GM12873 (cell line): ENCODE results near the gene ULBP2.
A peak's percentile ranks its signal among the peaks of the same experiment; 100 is the strongest.

Experiments
- TF ChIP-seq, protein P1 (sequence below): IDR thresholded peaks from 2 replicates; pipeline ENCODE4 v1.5.1; 2012; ENCODE audit warnings: low read depth, mild to moderate bottlenecking, moderate library complexity, low read length, control low read depth; ENCODE audit not compliant: insufficient read depth; ENCODE audit errors: missing control alignments

Gene ULBP2

DNA sequence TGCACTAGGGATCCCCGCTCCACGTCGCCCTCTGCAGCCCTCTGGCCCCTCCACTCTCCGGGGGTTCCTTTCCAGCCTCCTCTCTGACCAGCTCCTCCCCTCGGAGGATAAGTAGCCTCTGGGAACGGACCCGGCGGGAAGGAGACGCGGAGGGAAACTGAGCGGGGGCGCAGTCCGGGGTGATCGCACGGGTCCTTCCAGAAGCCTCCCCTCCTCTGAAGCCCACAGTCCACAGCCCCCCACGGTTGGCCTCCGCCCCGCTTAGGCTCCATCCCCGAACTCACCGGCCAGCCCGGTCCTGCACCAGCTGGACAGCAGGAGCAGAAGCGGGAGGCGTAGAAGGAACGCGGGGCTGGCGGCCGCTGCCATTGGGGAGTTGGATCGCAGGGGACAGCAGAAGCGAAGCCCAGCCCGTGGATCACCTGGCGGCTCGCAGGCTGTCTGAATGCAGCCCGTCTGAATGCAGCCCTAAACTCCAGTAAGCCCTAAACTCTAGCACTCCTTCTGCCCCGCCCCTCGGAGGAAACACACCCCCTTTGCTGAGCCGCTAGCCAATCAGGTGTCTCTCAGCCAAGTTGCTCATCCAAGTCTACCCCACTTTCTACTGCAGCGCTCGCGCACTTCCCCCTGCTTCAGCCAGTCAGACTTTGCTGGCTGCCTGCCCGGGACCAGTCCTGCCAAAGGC lies 19.0 kb upstream of the ULBP2 start, which contains the start of gene RAET1G:
Gene RAET1G (minus strand): TSS at position 480 of the 685 bp plus-strand sequence. CDS start 111 bp downstream, at position 369.
- TF ChIP-seq, protein P1, sequence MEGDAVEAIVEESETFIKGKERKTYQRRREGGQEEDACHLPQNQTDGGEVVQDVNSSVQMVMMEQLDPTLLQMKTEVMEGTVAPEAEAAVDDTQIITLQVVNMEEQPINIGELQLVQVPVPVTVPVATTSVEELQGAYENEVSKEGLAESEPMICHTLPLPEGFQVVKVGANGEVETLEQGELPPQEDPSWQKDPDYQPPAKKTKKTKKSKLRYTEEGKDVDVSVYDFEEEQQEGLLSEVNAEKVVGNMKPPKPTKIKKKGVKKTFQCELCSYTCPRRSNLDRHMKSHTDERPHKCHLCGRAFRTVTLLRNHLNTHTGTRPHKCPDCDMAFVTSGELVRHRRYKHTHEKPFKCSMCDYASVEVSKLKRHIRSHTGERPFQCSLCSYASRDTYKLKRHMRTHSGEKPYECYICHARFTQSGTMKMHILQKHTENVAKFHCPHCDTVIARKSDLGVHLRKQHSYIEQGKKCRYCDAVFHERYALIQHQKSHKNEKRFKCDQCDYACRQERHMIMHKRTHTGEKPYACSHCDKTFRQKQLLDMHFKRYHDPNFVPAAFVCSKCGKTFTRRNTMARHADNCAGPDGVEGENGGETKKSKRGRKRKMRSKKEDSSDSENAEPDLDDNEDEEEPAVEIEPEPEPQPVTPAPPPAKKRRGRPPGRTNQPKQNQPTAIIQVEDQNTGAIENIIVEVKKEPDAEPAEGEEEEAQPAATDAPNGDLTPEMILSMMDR = no peak

DNA sequence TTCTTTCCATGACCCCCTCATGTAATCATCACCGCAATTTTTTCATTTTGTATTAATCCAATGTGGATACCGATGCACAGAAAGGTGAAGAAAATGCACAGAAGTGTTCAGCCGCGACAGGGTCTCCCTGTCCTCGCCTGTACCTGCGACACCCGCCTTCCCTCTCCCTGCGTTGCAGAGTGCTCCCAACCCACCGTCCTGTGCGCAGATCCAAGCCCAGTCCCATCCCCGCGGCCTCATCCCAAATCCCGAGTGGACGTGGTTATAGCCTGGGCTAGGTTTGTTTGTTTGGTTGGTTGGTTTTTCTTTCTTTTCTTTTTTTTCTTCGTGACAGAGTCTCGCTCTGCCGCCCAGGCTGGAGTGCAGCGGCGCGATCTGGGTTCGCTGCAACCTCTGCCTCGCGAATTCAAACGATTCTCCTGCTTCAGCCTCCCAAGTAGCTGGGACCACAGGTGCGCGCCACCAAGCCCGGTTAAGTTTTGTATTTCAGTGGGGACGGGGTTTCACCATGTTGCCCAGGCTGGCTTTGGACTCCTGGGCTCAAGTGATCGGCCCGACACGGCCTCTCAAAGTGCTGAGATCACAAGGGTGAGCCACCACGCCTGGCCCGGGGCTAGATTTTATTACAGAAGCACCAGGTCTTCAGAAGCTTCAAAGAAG lies 18.4 kb upstream of the ULBP2 start:
- TF ChIP-seq, protein P1 = no peak

DNA sequence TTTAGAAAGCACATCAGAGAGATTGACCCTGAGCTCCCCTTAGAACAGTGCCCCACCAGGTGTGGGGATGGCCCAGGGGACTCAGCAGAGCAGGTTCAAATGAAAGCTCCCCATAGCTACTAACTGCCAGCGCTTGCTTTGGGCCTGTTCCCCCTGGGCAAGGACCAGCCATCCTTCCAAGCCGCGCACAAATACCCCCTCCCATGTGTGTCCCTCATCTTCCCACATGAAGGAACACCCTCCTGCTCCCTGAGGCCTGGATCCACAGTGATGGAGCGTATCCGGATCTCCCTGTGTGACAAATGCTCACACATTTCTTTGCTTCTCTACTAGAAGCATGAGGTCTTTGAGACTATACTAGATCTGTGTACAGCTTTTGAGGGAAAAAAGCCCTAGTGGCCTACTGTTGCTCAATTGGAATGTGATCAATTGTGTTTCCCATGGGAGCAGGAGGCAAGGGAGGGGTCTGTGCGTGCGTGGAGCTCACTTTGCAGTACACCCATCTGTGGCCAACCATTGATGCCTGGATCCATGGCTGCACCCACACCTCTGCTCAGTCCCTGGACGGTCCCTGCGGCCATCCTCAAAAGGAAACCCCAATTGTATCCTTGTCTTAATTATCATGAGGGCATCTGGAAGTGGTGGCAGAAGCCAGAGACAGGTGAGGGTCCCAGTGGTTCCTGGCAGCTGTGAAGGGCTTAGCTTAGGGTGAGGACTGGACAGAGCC lies 17.4 kb upstream of the ULBP2 start:
- TF ChIP-seq, protein P1 = no peak

DNA sequence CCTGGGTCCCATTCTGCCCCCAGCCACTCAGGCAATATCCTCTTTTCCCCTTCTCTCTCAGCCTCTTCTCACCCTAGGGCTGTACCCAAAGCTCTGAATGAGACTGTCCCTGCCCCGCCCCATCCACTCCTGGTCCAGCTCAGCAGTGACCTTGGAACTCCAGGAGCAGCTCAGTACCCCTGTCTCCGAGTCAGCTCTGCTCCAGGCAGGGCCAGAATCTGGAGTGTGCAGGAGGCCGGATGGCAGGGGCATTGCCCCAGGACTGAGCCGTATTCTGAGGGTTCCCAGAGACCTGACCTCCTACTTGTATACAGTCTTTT lies 16.9 kb upstream of the ULBP2 start:
- TF ChIP-seq, protein P1 = no peak

DNA sequence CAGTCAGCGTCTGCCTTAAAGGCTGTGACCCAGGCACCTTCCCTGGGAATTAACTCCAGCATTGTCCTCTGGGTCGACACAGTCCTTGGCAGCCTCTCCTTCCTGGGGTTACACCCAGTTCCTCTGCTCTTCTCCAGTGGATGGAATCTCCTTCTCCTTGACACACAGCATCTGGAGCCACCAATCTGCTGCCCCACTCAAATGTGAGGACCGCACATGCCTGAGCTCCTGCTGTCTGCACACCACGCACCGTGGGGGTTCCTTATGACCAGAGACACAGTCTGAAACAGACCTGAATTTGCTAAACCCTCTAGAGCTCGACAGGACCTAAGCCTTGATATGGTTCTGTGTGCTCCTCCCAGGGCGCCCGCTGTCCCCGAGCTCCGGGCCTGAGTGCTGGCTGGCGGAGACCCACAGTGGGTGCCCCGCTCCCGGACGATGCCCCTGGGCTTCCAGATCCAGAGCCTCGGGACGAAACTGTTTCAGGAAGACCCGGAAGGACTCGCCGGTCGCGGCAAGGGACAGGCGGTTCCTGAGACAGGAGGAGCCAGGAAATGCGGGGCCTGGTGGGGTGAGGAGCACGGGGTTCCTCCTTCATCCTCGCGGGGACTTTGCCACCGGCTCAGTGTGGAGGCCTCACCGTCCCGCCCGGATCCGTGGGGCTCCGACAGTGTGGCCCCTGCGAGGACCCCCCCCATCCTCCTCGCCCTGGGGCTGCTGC lies 16.4 kb upstream of the ULBP2 start:
- TF ChIP-seq, protein P1 = no peak

DNA sequence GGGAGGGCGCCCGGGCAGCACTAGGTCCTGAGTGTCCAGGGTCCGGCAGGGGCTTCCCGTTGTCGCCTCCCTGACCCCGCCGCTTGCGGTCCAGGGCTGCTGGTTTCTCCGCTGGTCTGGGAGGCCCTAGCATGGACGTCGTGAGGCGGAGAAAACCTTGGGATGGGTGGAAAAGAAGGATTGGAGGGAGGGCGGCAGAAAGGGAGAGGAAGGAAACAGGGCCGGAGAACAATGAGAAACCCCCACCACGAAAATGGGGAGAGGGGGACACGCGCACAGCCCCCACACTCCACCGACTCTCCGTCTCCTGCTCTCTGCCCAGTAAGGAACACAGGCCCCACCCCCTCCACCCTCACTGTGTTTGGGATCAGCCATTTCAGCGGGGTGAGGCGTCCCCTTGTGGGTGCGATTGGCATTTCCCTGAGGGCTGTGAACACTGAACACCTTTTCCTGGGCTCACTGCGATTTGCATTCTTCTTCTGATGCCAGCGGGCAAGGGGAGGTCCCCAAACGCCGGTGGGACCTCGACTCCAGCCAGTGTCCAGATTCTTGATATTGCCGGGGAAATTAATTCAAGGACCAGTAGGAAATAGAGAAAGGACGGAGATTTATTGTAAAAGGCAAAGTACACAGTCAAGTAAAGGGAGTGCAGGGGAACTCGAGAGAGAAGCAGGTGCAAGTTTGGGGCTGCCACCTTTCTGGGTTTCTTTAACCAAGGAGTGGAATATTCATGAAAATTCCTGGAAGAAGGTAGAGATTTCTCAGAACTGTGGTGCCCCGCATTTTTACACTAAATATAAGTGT lies 15.6 kb upstream of the ULBP2 start:
- TF ChIP-seq, protein P1 = peak; percentile 85
